A549 (cell line): ENCODE data around the gene CNIH3. TPM values are rescaled to one million over a fixed set of nuclear protein-coding genes. Genes with fewer than 3 reads are reported as not detected.

Experiments used
- ATAC-seq, 2 experiments: fragments of 200-7000 bp in 1 of 2; fragments of >200 bp in 1 of 2; cut with Nextera tagmentation in 1 of 2; cut with Tn5 transposase in 1 of 2; 3 replicates each; pipeline versions ENCODE4 v1.8.0 to v1.9.1; 2018 to 2020; ENCODE audit warnings: mild to moderate bottlenecking in 1 of 2, moderate library complexity in 1 of 2
- CTCF ChIA-PET: fragments of 300-600 bp; sonication (Branson Sonifier 250); formaldehyde crosslinking; extraction: SDS; loops from one replicate; lab custom pipeline; 2021; ENCODE audit warnings: antibody characterized with exemption, inconsistent platforms; lab: Yijun Ruan, JAX
- POLR2A ChIA-PET: fragments of 350-600 bp; formaldehyde crosslinking; extraction: SDS; loops from one replicate; lab custom pipeline; 2021; ENCODE audit warnings: antibody characterized with exemption, inconsistent platforms; lab: Yijun Ruan, JAX
- DNase-seq, 2 experiments: peaks; one replicate each; pipeline versions ENCODE4 v3.0.0 to v3.0.0-alpha.2; 2011 to 2016; ENCODE audit warnings: low read depth in 1 of 2, low spot score in 1 of 2
- FAIRE-seq: peaks from 2 replicates; lab custom pipeline; 2011; peaks lifted over from hg19 to GRCh38; lab: Jason Lieb, UNC
- H3K27ac ChIP-seq, 2 experiments: fragments of >200 bp; sonication (Bioruptor Twin); formaldehyde crosslinking; 3 replicates each; pipeline ENCODE4 v1.5.1; 2016 to 2017
- H3K4me1 ChIP-seq: fragments of >200 bp; sonication (Bioruptor Twin); formaldehyde crosslinking; 3 replicates; pipeline ENCODE4 v1.6.1; 2016
- H3K4me2 ChIP-seq: fragments of >200 bp; sonication (Bioruptor Twin); formaldehyde crosslinking; 3 replicates; pipeline ENCODE4 v1.6.1; 2016
- H3K4me3 ChIP-seq: fragments of >200 bp; sonication (Bioruptor Twin); formaldehyde crosslinking; 3 replicates; pipeline ENCODE4 v1.5.1; 2016
- H3K9me3 ChIP-seq: fragments of >200 bp; sonication (Bioruptor Twin); formaldehyde crosslinking; 3 replicates; pipeline ENCODE4 v1.6.1; 2016
- BHLHE40 ChIP-seq: IDR thresholded peaks from 2 replicates; pipeline ENCODE4 v1.6.1; 2012; ENCODE audit warnings: low read depth, low read length, inconsistent platforms
- CEBPB ChIP-seq, 2 experiments: fragments of >200 bp in 1 of 2; sonication (Bioruptor Twin) in 1 of 2; formaldehyde crosslinking in 1 of 2; IDR thresholded peaks; 2 replicates each; pipeline ENCODE4 v1.6.1; 2012 to 2016
- CHD2 ChIP-seq: fragments of 150-350 bp; IDR thresholded peaks from 2 replicates; pipeline ENCODE4 v1.6.1; 2014; ENCODE audit warnings: low read length; ENCODE audit not compliant: partially characterized antibody
- CHD4 ChIP-seq: fragments of 200-600 bp; sonication (generic); IDR thresholded peaks from 2 replicates; pipeline ENCODE4 v1.6.1; 2016; ENCODE audit warnings: antibody characterized with exemption, mild to moderate bottlenecking, borderline replicate concordance
- EP300 ChIP-seq, 2 experiments: fragments of >200 bp; sonication (Bioruptor Twin); formaldehyde crosslinking; IDR thresholded peaks; 2 replicates in 1 of 2; 3 replicates in 1 of 2; pipeline ENCODE4 v1.6.1; 2016 to 2017
- GATA3 ChIP-seq: IDR thresholded peaks from 2 replicates; pipeline ENCODE4 v1.6.1; 2012; ENCODE audit warnings: borderline replicate concordance
- HEYL ChIP-seq: fragments of 250-450 bp; sonication (Bioruptor Pico); IDR thresholded peaks from 2 replicates; pipeline ENCODE4 v1.8.0; 2021; ENCODE audit warnings: mild to moderate bottlenecking, moderate library complexity
- HOXA7 ChIP-seq: fragments of 250-450 bp; sonication (Bioruptor Pico); IDR thresholded peaks from 2 replicates; pipeline ENCODE4 v1.5.0; 2020; ENCODE audit warnings: mild to moderate bottlenecking, moderate library complexity
- HOXB5 ChIP-seq: fragments of 250-450 bp; sonication (Bioruptor Pico); IDR thresholded peaks from 2 replicates; pipeline ENCODE4 v1.5.0; 2020; ENCODE audit warnings: mild to moderate bottlenecking, moderate library complexity
- JUN ChIP-seq, 2 experiments: fragments of >200 bp; sonication (Bioruptor Twin); formaldehyde crosslinking; IDR thresholded peaks; 2 replicates in 1 of 2; 3 replicates in 1 of 2; pipeline ENCODE4 v1.6.1; 2016 to 2017
- JUNB ChIP-seq: fragments of >200 bp; sonication (Bioruptor Twin); formaldehyde crosslinking; IDR thresholded peaks from 2 replicates; pipeline ENCODE4 v1.6.1; 2016
- KDM5A ChIP-seq: fragments of 200-600 bp; sonication (generic); IDR thresholded peaks from 2 replicates; pipeline ENCODE4 v1.6.1; 2016; ENCODE audit warnings: antibody characterized with exemption, mild to moderate bottlenecking
- MYC ChIP-seq: IDR thresholded peaks from 2 replicates; pipeline ENCODE4 v1.6.1; 2012; ENCODE audit warnings: mild to moderate bottlenecking, inconsistent platforms, low read length, improper control_type of control experiment, borderline replicate concordance
- NPAS2 ChIP-seq: fragments of 250-450 bp; sonication (Bioruptor Pico); IDR thresholded peaks from 2 replicates; pipeline ENCODE4 v1.8.0; 2022; ENCODE audit warnings: mild to moderate bottlenecking, moderate library complexity, borderline replicate concordance
- PHF8 ChIP-seq: fragments of 200-600 bp; sonication (generic); IDR thresholded peaks from 2 replicates; pipeline ENCODE4 v1.6.1; 2016; ENCODE audit warnings: low read depth, mild to moderate bottlenecking, antibody characterized with exemption, moderate library complexity, borderline replicate concordance
- POLR2AphosphoS2 ChIP-seq: conservative IDR thresholded peaks from 2 replicates; pipeline ENCODE4 v1.6.1; 2012; ENCODE audit warnings: low read length, improper control_type of control experiment, inconsistent platforms
- RAD21 ChIP-seq, 2 experiments: fragments of >200 bp in 1 of 2; sonication (Bioruptor Twin) in 1 of 2; formaldehyde crosslinking in 1 of 2; IDR thresholded peaks in 1 of 2; conservative IDR thresholded peaks in 1 of 2; 2 replicates in 1 of 2; 3 replicates in 1 of 2; pipeline ENCODE4 v1.6.1; 2012 to 2018; ENCODE audit warnings: inconsistent platforms in 1 of 2
- RARB ChIP-seq: fragments of 250-450 bp; sonication (Bioruptor Pico); IDR thresholded peaks from 2 replicates; pipeline ENCODE4 v1.8.0; 2021; ENCODE audit warnings: mild to moderate bottlenecking, moderate library complexity
- RCOR1 ChIP-seq: fragments of 150-350 bp; IDR thresholded peaks from 2 replicates; pipeline ENCODE4 v1.6.1; 2014; ENCODE audit warnings: antibody characterized with exemption, low read length, low read depth
- SMC3 ChIP-seq: fragments of >200 bp; sonication (Bioruptor Twin); formaldehyde crosslinking; IDR thresholded peaks from 3 replicates; pipeline ENCODE4 v1.6.1; 2018; ENCODE audit warnings: inconsistent platforms
- SREBF2 ChIP-seq: fragments of 450-650 bp; IDR thresholded peaks from 2 replicates; pipeline ENCODE4 v1.6.1; 2014; ENCODE audit warnings: mild to moderate bottlenecking, moderate library complexity
- TP53 ChIP-seq: fragments of 250-450 bp; sonication (Bioruptor Pico); IDR thresholded peaks from 2 replicates; pipeline ENCODE4 v1.5.0; 2021; ENCODE audit warnings: mild to moderate bottlenecking, moderate library complexity
- ZFP36 ChIP-seq: fragments of 450-650 bp; IDR thresholded peaks from 2 replicates; pipeline ENCODE4 v1.6.1; 2014; ENCODE audit warnings: borderline replicate concordance; ENCODE audit not compliant: partially characterized antibody
- ZSCAN20 ChIP-seq: fragments of 250-450 bp; sonication (Bioruptor Pico); IDR thresholded peaks from 2 replicates; pipeline ENCODE4 v1.8.0; 2022; ENCODE audit warnings: mild to moderate bottlenecking, moderate library complexity
- WGBS: methylation state at CpG from one replicate; pipeline ENCODE4 v1.1.6; 2017; ENCODE audit errors: missing lambda C conversion rate; 5-methylcytosine and 5-hydroxymethylcytosine counted together
- polyA plus RNA-seq, 4 experiments: library from polyadenylated mRNA; depleted of rRNA in 3 of 4; stranded (reverse); fragments of >200 nt; fragmentation: RNase III in 1 of 4; extraction: RNeasy Plus Mini Kit Qiagen cat#74134 plus additional on column Dnase treatment in 1 of 4; gene quantifications; 2 replicates in 3 of 4; 3 replicates in 1 of 4; pipeline ENCODE4 v1.2.3, GENCODE V29; 2011 to 2017
- TF ChIP-seq, protein P1 (sequence below): fragments of 450-650 bp; IDR thresholded peaks from 2 replicates; pipeline ENCODE4 v1.6.1; 2014; ENCODE audit warnings: antibody characterized with exemption
- TF ChIP-seq, protein P2 (sequence below): fragments of 250-450 bp; sonication (Bioruptor Pico); IDR thresholded peaks from 2 replicates; pipeline ENCODE4 v1.5.0; 2020; ENCODE audit warnings: low read depth, mild to moderate bottlenecking, moderate library complexity
- TF ChIP-seq, protein P3 (sequence below): IDR thresholded peaks from 2 replicates; pipeline ENCODE4 v1.6.1; 2012
- TF ChIP-seq, protein P4 (sequence below): fragments of 150-350 bp; IDR thresholded peaks from 2 replicates; pipeline ENCODE4 v1.6.1; 2014; ENCODE audit warnings: low read depth, mild to moderate bottlenecking, low read length
- TF ChIP-seq, protein P5 (sequence below): fragments of >200 bp; sonication (Bioruptor Twin); formaldehyde crosslinking; IDR thresholded peaks from 2 replicates; pipeline ENCODE4 v1.6.1; 2016
- TF ChIP-seq, protein P6 (sequence below): IDR thresholded peaks from 2 replicates; pipeline ENCODE4 v1.6.1; 2012; ENCODE audit warnings: low read depth, borderline replicate concordance

CNIH3 gene
- polyA plus RNA-seq, 2 of the 4 experiments (the other 2 are of a cell fraction), result 0.61 to 0.85 TPM

DNA sequence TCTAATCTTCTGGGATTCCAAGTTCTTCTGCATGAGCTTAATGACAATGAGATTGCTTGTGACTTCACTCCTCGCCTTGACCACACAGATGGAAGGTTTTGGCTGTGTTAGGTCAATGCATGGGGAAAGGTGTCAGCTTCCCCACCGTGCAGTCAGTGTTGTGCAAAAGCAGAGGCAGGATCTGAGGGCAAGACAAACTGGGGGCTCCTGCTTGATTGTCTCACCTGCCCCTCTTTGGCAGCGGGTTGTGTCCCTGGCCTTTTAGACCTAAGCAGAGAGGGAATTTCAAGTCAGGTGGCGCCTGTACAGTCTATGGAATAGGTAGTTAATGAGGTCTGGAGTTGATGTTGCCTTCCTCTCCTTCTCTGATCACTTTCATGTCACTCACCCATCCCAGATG is 150.1 kb downstream of the CNIH3 start:
- Histone ChIP-seq H3K27ac (no peak overlapping the region), H3K4me2 (no peak overlapping the region), H3K9me3 (no peaks in the 10 kb centered on the region)
- CTCF ChIA-PET, result interaction anchor here (1.0 kb wide), 1 partner anchor 253 kb away, joined by 3 read pairs; no protein-coding TSS in a partner anchor
- no peak for ATAC-seq
- 9% methylated on average over 4 of the region's 4 CpGs for WGBS
- TF ChIP-seq ZSCAN20 (CRISPR knock-in tag) (no peak), JUNB (no peak), ZFP36 (no peak), HOXA7 (CRISPR knock-in tag) (no peak), MYC (no peak), RARB (CRISPR knock-in tag) (no peak), EP300 (IDR thresholded peaks at IDR 0.05) (no peak), POLR2AphosphoS2 (no peak), NPAS2 (CRISPR knock-in tag) (no peak), HEYL (no peak), BHLHE40 (no peak), CHD2 (no peak), CEBPB (IDR thresholded peaks at IDR 0.05) (no peak)
- TF ChIP-seq, protein P1, sequence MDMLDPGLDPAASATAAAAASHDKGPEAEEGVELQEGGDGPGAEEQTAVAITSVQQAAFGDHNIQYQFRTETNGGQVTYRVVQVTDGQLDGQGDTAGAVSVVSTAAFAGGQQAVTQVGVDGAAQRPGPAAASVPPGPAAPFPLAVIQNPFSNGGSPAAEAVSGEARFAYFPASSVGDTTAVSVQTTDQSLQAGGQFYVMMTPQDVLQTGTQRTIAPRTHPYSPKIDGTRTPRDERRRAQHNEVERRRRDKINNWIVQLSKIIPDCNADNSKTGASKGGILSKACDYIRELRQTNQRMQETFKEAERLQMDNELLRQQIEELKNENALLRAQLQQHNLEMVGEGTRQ, result no peak
- TF ChIP-seq, protein P2, sequence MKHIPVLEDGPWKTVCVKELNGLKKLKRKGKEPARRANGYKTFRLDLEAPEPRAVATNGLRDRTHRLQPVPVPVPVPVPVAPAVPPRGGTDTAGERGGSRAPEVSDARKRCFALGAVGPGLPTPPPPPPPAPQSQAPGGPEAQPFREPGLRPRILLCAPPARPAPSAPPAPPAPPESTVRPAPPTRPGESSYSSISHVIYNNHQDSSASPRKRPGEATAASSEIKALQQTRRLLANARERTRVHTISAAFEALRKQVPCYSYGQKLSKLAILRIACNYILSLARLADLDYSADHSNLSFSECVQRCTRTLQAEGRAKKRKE, result no peak
- TF ChIP-seq, all 56 proteins: peak for 0
- FAIRE-seq, result no peak
- Histone ChIP-seq H3K4me1 (no peaks in the 10 kb centered on the region), H3K4me3 (no peak overlapping the region)
- POLR2A ChIA-PET, result no interaction called here
- no peak for DNase-seq

DNA sequence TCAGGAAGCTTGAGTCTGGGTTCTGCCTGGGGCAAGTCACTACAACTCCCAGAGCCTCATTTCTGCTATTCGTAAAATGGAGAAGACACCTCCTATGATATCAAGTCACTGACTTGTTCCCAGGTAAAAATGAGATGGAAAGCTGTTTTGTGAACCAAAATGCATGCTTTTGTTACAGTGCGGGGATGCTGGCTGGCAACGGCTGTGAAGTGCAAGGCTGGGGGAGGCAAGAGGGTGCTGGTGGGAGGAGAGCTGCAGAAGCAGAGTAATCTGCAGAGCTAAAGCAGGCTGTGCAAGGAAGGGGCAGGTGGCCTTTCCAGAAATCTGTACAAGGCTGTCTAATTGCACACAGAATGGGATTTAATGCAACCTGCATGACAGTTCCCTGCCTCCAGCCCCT is 150.9 kb downstream of the CNIH3 start:
- DNase-seq (no peak), FAIRE-seq (no peak), ATAC-seq (no peak)
- no peak overlapping the region for H3K27ac ChIP-seq
- POLR2A ChIA-PET, result no interaction called here
- 40% methylated on average over 3 of the region's 3 CpGs for WGBS
- no peak overlapping the region for H3K4me3 ChIP-seq
- no peak overlapping the region for H3K4me2 ChIP-seq
- H3K4me1 ChIP-seq, result no peaks in the 10 kb centered on the region
- no peak for TF ChIP-seq SREBF2
- TF ChIP-seq CHD2, result no peak
- TF ChIP-seq GATA3, result no peak
- TF ChIP-seq, protein P3, sequence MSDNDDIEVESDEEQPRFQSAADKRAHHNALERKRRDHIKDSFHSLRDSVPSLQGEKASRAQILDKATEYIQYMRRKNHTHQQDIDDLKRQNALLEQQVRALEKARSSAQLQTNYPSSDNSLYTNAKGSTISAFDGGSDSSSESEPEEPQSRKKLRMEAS, result no peak
- no peak for TF ChIP-seq PHF8
- H3K9me3 ChIP-seq, result no peaks in the 10 kb centered on the region
- CTCF ChIA-PET, result interaction anchor here (1.0 to 1.2 kb wide), 2 partner anchors 12 to 14 kb away, joined by 3 read pairs; no protein-coding TSS in a partner anchor

DNA sequence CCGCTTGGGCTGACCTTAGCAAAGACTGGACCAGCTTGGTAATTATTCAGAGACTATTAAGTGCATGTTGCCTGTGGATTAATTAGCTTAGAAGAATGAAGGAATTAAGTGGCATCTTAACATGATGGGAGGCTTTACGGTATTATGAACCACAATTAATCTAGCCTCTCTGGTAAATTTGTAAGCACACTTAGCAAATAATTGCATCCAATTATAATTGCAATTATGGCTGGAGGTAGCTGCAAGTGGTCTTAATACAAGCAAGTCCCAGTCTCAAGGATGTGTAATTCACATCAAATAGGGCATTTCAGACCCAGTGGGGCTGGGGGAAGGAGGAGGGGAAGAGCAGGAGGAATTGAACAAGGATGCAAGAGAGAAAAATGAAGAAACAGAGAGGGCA is 151.6 kb downstream of the CNIH3 start:
- no peak for DNase-seq
- 60% methylated on average over 2 of the region's 2 CpGs for WGBS
- ATAC-seq, result no peak
- ChIA-PET POLR2A (no interaction called here), CTCF (interaction anchor here (0.6 to 1.2 kb wide), 2 partner anchors 13 to 19 kb away, joined by 3 read pairs; no protein-coding TSS in a partner anchor)
- Histone ChIP-seq H3K9me3 (no peaks in the 10 kb centered on the region), H3K4me1 (no peaks in the 10 kb centered on the region), H3K27ac (no peak overlapping the region), H3K4me3 (no peak overlapping the region), H3K4me2 (no peak overlapping the region)
- FAIRE-seq, result no peak
- TF ChIP-seq HEYL, result no peak
- no peak for TF ChIP-seq MYC
- no peak for TF ChIP-seq SMC3
- no peak for TF ChIP-seq SREBF2
- TF ChIP-seq, protein P4, sequence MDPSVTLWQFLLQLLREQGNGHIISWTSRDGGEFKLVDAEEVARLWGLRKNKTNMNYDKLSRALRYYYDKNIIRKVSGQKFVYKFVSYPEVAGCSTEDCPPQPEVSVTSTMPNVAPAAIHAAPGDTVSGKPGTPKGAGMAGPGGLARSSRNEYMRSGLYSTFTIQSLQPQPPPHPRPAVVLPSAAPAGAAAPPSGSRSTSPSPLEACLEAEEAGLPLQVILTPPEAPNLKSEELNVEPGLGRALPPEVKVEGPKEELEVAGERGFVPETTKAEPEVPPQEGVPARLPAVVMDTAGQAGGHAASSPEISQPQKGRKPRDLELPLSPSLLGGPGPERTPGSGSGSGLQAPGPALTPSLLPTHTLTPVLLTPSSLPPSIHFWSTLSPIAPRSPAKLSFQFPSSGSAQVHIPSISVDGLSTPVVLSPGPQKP, result no peak
- TF ChIP-seq JUN (IDR thresholded peaks at IDR 0.05), result no peak
- no peak for TF ChIP-seq CHD4
- TF ChIP-seq HOXB5 (CRISPR knock-in tag), result no peak
- no peak for TF ChIP-seq KDM5A
- TF ChIP-seq GATA3, result no peak
- TF ChIP-seq, protein P5, sequence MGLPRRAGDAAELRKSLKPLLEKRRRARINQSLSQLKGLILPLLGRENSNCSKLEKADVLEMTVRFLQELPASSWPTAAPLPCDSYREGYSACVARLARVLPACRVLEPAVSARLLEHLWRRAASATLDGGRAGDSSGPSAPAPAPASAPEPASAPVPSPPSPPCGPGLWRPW, result no peak
- no peak for TF ChIP-seq TP53 (CRISPR knock-in tag)
- no peak for TF ChIP-seq RAD21 (conservative IDR thresholded peaks at IDR 0.05 in 1 of 2, IDR thresholded peaks at IDR 0.05 in 1 of 2)
- TF ChIP-seq, protein P6, sequence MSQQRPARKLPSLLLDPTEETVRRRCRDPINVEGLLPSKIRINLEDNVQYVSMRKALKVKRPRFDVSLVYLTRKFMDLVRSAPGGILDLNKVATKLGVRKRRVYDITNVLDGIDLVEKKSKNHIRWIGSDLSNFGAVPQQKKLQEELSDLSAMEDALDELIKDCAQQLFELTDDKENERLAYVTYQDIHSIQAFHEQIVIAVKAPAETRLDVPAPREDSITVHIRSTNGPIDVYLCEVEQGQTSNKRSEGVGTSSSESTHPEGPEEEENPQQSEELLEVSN, result no peak
- no peak for TF ChIP-seq PHF8
- TF ChIP-seq, protein P1, result no peak
- no peak for TF ChIP-seq RCOR1
- no peak for TF ChIP-seq EP300 (IDR thresholded peaks at IDR 0.05)
